Measurements from ENCODE around the gene IL17REL. TPM values are rescaled to one million over a fixed set of nuclear protein-coding genes. Genes with fewer than 3 reads are reported as not detected.

The IL17REL gene
- polyA plus RNA-seq, 3 donors = 0.03 to 0.11 TPM; not detected in 1

GRCh38 chr22:49965091-49966040 lies 47.2 kb downstream of the IL17REL start:
- H3K27ac ChIP-seq (ENCODE audit: low read depth, low read length) = peak overlapping the region; percentile 28
- 65 to 83% (median 77%) methylated on average over 22 of the region's 22 CpGs for WGBS, 3 donors

DNA sequence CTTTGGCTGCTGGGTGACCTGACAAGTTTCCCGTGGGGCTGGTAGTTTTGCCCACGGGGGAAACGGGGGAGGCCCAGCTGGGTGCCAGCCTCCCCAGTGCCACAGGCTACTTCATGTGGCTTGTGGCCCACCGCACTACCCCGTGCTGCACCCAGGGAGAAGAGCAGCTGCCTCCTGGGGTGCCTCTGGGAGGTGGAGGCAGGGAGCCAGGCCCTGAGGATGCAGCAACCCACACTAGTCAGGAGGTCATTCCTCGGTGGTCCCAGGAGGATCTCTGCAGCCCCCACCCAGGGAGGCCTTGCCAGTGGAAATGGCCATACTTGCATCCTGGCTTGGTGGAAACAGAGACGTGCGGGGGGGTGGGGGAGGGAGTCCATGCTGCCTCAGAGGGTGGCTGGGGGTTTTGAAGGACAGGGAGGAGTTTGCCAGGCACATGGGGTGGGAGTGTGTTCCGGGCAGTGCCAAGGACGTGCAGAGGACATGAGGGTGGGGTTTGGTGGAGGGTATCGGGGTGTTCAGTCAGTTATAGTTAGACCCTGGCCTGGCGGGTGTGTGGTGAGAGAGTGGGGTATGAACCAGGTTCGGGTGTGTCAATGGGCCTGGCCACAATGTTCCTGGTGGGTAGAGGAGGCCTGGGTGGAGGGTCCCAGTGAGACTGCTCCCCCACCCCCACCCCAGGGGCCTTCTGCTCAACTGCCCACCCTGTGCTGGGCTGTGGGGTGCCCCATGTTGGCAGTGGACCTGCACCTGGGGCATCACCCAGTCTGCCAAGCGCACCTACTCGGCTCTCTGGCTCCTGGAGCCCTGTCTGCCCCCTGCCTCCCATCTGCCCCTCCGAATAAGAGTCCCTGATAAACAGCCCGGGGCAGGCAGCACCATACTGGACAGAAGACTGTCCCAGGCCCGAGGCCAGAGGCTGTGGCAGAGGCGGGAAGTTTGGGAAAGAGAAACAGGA lies 48.2 kb downstream of the IL17REL start:
- 50 to 66% (median 61%) methylated on average over 18 to 19 of the region's 19 CpGs for whole genome bisulfite sequencing, 3 donors
- no peak overlapping the region for H3K27ac ChIP-seq (ENCODE audit: low read depth, low read length)

DNA sequence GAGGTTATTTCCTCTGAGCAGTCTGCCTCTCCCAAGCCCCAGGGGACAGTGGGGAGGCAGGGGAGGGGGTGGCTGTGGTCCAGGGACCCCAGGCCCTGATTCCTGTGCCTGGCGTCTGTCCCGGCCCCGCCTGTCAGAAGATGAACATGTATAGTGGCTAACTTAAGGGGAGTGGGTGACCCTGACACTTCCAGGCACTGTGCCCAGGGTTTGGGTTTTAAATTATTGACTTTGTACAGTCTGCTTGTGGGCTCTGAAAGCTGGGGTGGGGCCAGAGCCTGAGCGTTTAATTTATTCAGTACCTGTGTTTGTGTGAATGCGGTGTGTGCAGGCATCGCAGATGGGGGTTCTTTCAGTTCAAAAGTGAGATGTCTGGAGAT lies 48.9 kb downstream of the IL17REL start:
- 52 to 64% (median 57%) methylated on average over 6 of the region's 6 CpGs for WGBS, 3 donors
- H3K27ac ChIP-seq (ENCODE audit: low read depth, low read length) = no peak overlapping the region

GRCh38 chr22:49962751-49963646 lies 49.6 kb downstream of the IL17REL start:
- 51 to 62% (median 52%) methylated on average over 62 to 63 of the region's 63 CpGs for WGBS, 3 donors
- no peak overlapping the region for H3K27ac ChIP-seq (ENCODE audit: low read depth, low read length)

DNA sequence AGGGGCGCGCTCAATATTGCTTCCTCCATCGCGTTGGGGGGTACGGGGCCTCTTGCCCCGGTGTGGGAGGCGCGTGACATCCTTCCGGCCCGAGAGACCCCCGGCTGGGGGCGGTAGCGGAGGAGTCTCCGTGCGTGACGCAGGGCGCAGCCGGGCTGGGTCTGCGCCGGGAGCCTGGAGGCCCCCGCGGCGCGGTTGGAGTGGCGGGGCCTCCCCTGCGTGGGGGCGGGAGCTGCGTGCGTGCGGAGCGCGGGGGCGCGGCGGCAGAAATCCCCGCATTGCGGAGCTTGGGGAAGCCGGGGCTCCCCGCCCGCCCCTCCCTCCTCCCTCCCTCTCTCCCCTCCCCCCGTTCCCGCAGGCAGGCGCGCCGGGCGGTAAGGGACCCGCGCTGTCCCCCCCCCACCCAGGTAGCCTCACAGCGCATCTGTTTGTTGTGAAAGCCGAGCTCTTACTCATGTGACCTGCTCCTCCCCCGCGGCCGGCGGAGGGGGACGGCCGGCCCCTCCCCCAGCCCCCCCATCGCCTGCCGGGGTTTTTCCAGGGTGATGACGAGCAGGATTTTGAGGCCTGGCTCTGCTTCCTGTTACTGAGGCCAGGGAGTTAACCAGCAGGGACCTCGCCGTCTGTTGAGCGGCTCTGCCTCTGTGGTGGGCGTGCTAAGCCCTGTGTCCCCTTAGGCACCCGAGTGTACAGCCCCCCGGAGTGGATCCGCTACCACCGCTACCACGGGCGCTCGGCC lies 50.4 kb downstream of the IL17REL start:
- WGBS, 3 donors = 1 to 6% (median 3%) methylated on average over 42 to 69 of the region's 70 CpGs
- peak overlapping the region; percentile 28 for H3K27ac ChIP-seq (ENCODE audit: low read depth, low read length)

DNA sequence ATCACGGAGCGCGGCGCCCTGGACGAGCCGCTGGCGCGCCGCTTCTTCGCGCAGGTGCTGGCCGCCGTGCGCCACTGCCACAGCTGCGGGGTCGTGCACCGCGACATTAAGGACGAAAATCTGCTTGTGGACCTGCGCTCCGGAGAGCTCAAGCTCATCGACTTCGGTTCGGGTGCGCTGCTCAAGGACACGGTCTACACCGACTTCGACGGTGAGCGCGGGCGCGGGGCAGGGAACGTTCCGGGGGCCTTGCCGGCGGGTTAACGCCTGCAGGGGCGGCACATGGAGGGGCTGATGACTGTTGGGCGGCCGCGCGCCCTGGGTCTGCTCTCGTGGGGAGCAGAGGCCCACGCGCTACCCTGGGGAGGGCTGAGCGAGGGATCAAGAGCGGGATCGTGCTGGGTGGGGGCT lies 51.0 kb downstream of the IL17REL start:
- peak overlapping the region; percentile 28 for H3K27ac ChIP-seq (ENCODE audit: low read depth, low read length)
- 2% methylated on average over 49 of the region's 49 CpGs for WGBS, 3 donors

GRCh38 chr22:49961005-49961600 lies 51.5 kb downstream of the IL17REL start:
- H3K27ac ChIP-seq (ENCODE audit: low read depth, low read length) = peak overlapping the region; percentile 51
- 0 to 1% (median 1%) methylated on average over 58 to 84 of the region's 84 CpGs for WGBS, 3 donors

DNA sequence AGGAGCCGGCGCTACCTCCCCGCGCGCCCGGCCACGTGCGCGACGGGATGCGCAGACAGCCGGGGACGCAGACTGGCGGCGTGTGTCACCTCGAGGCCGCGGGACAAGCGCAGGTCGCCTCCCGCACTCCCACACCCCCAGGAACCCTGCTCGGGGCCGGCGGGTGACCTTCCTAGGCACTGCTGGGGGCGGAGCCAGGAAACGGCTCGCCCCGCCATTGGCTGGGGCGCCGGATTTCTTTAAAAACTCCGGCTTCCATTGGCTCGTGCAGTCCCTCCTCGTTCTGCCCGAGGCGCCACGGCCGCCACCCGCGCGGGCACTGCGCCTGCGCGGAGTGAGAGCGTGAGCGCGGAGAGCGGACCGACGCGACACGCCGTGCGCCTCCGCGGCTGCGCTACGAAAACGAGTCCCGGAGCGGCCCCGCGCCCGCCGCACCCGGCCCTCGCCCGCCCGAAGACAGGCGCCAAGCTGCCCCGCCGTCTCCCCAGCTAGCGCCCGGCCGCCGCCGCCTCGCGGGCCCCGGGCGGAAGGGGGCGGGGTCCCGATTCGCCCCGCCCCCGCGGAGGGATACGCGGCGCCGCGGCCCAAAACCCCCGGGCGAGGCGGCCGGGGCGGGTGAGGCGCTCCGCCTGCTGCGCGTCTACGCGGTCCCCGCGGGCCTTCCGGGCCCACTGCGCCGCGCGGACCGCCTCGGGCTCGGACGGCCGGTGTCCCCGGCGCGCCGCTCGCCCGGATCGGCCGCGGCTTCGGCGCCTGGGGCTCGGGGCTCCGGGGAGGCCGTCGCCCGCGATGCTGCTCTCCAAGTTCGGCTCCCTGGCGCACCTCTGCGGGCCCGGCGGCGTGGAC lies 52.2 kb downstream of the IL17REL start, which contains the start of gene PIM3:
PIM3 (plus strand) TSS at position 614 of the 846 bp plus-strand sequence; CDS start at position 790, 176 bp downstream.
- 0% methylated on average over 108 to 137 of the region's 137 CpGs for WGBS, 3 donors
- peak within 1 kb of the TSS; percentile 51 for H3K27ac ChIP-seq (ENCODE audit: low read depth, low read length)

DNA sequence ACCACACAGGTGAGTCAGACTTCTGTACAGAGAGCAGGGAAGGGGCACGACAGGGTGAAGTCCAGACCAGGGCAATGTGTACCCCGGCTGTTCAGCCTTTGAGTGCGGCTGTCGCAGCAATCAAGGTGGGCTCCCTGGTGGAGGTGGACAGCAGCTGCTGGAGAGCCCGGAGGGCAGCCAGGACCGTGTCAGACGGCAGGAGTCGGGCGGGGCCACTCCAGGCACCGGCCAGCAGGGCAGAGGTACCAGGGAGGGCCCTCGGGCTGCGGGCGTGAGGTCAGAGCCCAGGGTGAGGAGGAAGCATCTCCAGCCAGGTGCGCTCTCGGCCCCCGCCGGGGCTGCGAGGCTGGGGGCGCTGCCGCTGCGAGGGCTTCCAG lies 52.8 kb downstream of the IL17REL start:
- WGBS, 3 donors = 5 to 11% (median 6%) methylated on average over 17 to 21 of the region's 21 CpGs
- no peak overlapping the region for H3K27ac ChIP-seq (ENCODE audit: low read depth, low read length)

DNA sequence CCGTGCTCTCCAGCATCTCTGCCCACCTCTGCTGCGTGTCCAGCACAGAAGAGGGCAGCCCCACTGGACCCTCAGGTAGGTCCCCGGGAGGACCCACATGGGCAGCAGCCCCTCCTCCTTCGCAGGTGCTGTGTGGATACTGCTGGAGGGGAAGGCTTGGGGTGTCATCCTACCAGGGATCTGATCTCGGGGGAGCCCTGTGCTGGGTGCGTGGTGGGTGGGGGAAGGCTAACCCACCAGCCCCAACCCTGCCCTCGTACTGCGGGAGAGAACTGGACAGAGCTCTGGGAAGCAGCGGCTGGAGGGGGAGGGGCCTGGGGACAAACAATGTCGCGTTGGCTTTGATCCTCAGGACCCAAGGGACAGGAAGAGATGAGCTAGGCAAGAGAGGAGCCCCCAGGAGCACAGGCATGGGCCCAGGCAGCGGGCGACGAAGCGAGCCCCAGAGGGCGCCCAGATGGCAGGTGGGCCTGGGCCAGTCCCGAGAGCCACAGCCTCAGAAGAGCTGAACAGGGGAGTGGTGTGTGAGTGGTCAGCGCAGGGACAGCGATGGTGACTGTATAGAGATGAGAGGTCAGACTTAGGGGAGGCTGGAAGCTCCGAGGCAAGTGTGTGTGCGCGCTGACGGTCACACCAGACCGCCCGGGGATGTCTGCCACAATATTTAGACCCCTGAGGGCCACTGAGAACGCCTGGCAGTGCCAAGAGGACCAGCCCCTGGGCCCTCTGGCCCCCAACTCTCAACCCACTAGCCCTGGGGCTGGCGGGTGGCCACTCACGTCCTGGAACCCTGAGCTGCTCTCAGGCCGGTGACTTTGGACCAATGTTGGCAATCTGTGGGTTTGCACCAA lies 53.4 kb downstream of the IL17REL start:
- 65 to 72% (median 67%) methylated on average over 29 of the region's 29 CpGs for WGBS, 3 donors
- H3K27ac ChIP-seq (ENCODE audit: low read depth, low read length) = no peak overlapping the region

- whole genome bisulfite sequencing, 3 donors = 86% methylated on average over 16 of the region's 16 CpGs
- H3K27ac ChIP-seq (ENCODE audit: low read depth, low read length) = no peak overlapping the region
Measured at GRCh38 chr22:49958366-49958921, 54.1 kb downstream of the IL17REL start.

GRCh38 chr22:49957826-49958365 lies 54.7 kb downstream of the IL17REL start:
- 70 to 88% (median 86%) methylated on average over 12 of the region's 12 CpGs for WGBS, 3 donors
- no peak overlapping the region for H3K27ac ChIP-seq (ENCODE audit: low read depth, low read length)

- no peak overlapping the region for H3K27ac ChIP-seq (ENCODE audit: low read depth, low read length)
Measured at GRCh38 chr22:49956914-49957825, 55.4 kb downstream of the IL17REL start.

GRCh38 chr22:49956418-49956770 lies 56.2 kb downstream of the IL17REL start:
- WGBS, 3 donors = 70 to 87% (median 72%) methylated on average over 13 to 15 of the region's 15 CpGs
- no peak overlapping the region for H3K27ac ChIP-seq (ENCODE audit: low read depth, low read length)

More at GRCh38 chr22:49956914-49957825, 55.4 kb downstream of the IL17REL start:
- 88 to 94% (median 89%) methylated on average over 20 of the region's 20 CpGs for WGBS, 3 donors
